Fibroblast of skin of back (primary cell): Measurements from ENCODE around the gene TMEM44.
"Not testable (repeated sequence)": the region's sequence is repeated elsewhere in the genome, so short reads cannot be mapped to it uniquely, and the experiment has no call there.

ENCODE experiments used
- DNase-seq: peaks from one replicate; pipeline ENCODE4 v3.0.0-alpha.2; 2013

The TMEM44 gene

DNA sequence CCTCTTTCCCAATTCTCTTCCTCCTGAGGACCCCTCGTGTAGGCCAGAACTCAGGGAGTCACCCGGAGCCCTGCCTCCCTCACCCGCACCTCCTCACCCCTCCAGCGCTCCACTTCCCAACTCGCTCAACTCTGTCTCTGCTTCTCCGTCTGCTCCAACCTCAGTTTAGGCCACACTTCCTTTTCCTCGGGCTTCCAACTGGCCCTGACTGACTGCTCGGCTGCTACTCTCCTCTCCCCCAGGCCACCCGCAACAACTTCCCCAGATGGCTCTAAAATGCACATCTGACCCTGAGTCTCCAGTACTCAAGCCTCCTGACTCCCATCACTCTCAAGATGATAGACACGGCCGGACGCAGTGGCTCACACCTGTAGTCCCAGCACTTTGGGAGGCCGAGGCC, 23.6 kb downstream of the TMEM44 start:
- no peak for DNase-seq

DNA sequence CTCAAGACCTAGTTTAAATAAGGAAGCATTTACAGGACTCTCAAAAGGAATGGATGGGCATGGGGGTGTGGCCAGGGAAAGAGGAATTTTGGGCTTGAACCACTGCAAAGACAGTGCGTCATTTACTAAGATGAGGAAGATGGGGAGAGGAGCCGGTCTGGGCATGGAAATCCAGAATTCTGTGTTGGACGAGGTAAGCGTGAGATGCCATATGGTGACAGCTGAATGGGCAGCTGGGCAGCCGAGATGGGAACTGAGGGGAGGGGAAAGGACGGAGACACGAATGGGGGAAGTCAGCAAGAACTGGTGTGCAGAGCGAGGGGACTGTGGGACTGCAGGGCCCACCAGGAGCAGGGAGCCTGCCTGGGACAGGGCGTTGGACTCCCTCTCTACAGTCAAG, 24.2 kb downstream of the TMEM44 start:
- no peak for DNase-seq

DNA sequence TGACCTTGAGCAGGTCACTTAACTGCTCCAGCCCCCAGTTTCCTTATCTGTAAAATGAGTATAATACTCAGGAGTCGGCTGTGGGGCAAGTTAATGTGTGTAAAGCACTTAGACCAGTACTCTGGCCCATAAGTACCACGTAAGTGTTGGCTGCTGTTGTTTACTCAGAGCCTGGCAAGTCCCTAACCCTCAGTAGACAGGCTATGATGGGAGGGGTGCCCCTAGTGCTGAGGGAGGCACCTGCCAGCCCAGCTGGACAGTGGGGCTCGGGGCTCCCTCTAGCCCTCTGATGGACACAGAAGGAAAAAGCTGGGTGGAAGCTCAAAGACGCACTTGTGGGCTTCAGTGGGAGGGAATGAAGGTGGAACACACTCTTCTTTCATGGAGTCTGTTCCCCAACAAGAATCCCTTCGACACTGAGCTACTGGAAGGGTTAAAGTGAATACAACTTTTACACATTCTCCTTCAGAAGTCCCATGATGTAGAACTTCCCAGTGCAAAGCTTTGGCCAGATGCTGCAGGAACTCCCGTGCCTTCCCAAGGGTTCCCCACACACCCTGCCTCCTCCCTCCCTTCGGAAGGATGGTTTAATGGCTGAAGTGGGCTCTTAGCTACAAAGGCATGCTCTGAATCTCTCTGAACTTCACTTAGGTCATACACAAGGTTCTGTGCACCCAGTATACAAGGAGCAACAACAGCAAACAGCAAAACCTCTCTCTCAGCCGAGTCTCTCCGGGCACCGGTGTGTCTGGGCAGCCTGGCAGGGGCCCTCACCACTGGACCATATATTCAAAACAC, 25.4 kb downstream of the TMEM44 start:
- DNase-seq: no peak

DNA sequence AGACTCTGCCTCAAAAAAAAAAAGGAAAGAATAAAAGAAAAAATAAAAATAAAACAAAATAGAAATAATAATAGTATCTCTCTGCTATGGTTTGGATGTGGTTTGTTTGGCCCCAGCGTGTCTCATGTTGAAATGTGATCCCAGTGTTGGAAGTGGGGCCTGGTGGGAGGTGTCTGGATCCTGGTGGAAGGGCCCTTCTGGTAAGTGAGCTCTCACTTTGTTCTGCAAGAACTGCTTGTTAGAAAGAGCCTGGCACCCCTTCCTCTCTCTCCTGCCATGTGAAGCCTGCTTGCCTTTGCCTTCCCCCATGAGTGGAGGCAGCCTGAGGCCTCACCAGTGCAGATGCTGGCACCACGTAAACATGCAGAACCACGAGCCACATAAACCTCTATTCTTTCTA, 26.3 kb downstream of the TMEM44 start:
- no peak for DNase-seq

DNA sequence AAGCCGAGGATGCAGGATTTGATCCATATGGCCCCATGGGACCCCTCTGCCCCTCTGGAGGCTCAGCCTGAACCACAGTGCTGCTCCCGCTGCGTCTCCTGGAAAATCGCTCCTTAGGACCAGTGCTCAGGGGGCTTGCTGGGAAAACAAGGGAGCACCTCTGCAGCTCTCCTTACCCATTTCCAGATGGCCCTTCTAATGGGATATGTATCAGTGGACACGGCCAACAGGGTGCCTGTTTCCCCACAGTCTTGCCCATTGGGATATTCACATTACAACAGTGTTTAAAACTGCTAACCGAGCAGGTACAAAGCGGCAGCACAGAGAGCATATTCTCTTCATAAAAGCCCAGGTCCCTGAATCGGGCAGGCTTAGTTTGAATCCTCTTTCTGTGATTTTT, 27.1 kb downstream of the TMEM44 start:
- DNase-seq: no peak

DNA sequence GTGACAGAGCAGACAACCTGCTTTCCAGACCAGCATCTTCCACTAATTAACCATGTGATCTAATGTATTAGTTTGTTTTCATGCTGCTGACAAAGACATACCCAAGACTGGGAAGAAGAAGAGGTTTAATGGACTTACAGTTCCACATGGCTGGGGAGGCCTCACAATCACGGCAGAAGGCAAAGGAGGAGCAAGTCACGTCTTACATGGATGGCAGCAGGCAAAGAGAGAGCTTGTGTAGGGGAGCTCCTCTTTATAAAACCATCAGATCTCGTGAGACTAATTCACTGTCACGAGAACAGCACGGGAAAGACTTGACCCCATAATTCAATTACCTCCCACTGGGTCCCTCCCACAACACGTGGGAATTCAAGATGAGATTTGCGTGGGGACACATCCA, 27.9 kb downstream of the TMEM44 start:
- not testable (repeated sequence) for DNase-seq

DNA sequence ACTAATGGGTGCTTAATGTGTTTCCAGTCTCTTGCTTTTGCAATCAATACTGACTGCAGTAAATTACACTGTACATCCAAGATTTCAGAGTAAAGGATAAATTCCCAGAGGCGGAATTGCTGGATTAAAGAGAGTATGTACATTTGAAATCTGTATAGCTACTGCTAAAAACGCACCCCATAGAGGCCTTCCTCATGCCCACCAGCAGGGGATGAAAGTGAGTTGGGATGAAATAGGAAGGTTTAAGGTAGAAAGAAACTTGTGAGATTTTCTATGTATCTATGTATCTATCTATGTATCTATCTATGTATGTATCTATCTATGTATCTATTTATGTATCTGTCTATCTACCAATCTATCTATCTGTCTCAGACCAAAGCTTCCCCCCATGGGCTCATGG, 28.4 kb downstream of the TMEM44 start:
- no peak for DNase-seq

DNA sequence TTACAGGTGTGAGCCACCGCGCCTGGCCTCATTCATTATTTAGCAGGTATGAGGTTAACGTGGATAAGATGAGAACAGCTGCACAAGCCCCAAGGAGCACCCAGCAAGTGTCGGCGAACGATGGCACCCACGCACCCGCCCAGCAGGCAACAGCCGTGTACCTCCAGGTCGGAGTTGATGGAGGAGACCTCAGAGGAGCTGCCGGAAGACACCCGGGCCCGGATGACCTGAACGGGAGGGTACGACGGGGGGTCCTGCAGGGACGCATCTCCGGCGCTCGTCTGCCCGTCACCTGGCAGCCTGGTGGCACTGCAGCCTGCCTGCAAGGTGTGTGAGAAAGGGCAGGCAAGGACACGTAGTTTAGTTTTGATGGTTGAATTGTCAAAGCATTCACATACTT, 29.1 kb downstream of the TMEM44 start:
- DNase-seq: no peak

DNA sequence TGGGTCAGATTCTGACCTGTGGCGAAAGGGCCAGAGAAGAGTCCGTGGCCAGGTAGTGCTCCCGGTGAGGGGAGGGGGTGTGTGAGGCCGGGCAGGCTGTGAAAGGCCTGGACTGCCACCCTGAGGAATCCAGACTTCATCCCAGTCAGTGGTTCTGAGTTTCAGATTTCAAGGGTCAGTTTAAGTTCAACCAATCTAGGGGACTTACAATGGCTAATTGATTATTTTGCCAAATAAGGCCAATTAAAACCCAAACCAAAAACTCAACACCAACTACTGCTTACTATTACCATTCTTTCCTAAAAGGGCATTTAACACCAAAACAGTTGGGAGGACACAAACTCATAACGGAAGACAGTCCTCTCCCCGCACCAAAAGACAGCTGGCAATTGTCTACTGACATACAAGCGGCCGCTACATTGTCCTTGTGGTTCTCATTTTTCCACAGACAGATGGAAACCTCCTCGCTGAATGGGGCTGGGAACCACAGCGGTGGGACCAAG, 30.5 kb downstream of the TMEM44 start:
- no peak for DNase-seq

DNA sequence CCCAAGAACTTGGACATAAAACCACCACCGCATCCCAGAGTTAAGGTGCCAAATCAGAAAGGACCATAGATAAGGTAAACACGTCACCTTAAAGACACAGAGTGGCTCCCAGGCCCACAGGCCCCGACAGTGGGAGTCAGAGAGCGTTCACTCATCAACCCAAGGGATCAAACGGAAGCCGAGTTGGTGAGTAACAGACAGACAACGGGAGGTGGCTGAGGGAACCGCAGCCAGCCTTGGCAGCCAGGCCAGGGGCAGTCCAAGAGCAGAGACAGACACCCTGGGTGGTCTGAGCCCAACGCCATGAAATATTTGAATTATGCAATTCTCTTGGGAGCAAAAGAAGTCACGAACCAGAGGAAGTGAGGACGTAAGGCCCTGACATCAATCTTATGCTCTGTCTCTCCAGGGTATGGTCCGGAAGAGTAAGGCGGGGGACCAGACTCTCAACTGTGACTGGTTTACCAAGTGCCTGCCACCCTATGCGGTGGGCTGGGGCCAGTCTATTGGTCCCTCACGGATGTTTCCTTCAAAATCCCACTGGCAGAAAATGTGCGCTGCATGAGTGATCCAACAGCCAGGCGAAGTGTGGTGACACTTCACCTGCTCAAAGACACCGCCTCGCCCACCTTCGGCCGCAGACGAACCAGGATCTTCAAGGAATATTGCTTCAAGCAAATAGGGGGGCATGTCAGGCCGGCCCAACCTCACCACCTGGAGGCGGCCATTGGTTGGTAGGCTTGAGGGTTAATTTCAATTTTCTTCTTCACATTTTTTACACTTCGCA, 34.3 kb downstream of the TMEM44 start:
- peak; percentile 99 for DNase-seq

DNA sequence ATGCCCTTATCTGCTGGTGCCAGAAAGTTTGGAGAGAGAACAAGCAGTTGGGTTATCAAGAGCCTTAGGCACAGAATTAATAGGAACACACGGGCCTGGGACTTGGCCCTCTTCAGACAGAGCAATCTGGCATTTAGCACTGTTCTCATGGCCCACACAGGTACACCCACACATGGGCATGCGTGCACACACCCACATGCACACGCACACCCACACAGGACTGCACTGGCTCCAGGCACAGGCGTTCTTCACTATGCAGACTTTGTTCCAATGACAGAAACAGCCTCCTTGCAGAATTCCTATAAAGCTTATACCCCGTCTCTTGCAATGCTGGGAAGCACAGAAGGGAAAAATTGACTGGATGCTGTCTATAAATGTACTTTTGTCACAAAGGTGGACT, 36.3 kb downstream of the TMEM44 start:
- no peak for DNase-seq

DNA sequence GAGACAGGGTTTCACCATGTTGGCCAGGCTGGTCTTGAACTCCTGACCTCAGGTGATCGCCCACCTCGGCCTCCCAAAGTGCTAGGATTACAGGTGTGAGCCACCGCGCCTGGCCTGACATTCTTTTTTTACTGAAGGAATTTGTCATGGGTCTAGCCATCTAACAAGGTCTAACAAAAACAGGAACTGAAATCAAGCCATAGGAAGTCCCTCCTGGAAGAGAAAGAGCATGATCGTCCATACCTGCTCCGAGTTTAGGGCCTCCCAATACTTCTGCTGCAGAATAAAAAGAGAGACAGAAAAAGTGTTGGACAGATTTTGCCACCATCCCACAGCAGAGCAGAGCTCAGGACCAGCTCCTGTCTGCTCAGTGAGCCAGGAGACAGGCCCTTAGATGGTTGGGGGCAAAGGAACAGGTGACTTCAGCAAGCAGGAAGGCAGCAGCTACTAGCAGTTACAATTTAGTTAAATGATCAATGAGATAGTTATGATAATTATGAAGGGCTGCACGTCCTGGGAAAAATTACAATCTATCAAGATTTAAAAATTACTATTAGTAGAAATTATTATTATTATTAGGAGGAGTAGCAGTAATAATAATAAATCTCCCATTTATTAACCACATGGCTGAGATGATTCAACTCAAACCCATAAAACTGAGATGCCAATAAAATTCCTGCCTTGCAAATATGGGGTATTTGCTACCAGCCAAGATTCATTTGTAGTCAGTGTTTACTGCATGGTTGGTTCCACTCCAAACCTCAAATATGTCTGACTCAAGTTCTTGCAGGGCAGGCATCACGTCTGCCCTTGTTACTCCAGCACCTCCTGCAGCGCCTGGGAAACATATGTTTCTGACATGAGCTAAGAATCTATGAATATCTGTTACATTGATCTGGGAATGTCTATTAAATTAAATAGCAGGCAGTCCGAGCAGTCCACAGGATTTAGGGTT, 40.1 kb downstream of the TMEM44 start:
- DNase-seq: peak; percentile 100

DNA sequence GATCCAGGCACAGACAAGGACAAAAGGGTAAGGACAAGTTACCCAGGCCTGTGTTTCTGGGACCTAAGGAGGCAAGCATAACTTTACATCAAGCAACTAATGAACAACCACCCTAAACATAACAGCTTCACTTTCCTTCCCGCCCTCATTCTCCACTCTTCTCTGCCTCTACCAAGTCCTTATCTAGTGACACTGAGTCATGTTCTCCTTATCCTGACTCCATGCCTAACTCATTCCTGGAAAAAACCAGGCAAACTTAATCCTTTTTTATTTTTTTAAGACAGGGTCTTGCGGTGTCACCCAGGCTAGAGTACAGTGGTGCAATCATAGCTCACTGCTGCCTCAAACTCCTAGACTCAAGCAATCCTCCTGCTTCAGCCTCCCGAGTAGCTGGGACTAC, 44.5 kb downstream of the TMEM44 start:
- peak; percentile 73 for DNase-seq

DNA sequence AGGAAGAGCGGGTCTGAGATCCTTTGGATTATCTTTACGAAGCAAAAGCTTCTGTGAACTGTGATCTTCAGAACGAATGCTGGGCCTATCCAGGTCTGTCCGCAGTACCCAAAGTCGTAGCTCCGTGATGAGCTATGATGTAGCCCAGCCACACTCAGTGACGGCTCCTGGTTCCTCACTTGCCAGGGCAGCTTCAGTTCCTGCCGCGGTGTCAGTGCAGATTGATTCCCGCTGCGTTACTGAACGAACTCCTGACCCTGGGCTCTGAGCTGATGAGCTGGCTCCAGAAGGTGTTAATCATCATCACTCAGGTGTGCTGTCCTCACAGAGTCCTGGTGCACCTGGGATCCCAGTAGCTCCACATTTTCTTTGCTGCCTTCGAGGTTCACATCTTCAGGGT, 45.0 kb downstream of the TMEM44 start:
- DNase-seq: no peak

DNA sequence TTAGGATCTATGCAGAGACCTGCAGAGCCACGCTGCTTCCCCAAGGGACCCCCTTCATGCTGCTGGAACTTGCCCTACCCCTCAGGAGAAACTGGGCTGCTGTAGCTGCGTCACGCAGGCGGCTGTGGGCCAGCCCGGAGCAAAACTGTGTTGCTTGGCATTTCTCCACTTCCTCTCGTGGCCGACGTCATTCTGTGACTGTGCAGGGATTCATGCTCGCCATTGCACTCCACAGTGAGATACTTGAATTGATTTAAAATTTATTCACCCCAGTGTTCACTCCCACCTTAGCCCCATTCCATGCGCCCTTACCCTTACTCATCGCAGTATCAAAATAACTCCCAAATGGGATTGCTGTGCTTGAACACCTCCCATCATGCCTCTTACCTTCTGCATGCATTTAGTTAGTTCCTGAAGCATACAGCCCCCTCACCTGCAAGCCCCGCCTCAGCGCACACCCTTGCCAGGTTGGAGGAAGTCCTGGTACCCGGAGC, 45.7 kb downstream of the TMEM44 start:
- peak; percentile 38 for DNase-seq

DNA sequence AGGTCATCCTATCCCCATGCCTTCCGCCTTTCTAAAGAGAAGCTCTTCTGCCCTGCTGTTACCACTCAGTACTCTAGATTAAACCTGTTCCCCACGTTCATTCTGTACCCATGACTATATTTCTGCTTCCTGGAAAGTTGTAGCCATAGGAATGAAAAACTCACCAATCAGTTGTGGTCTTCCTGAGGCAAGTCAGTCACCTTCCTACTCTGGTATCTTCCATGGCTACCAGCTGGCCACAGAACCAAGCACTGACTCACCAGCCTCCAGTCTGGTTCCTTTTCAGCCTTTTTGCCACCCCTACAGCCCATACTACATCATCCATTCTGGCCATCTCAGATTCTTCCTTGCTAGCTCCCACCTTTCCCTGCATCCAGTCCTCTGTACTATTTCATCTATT, 46.4 kb downstream of the TMEM44 start:
- DNase-seq: peak; percentile 71

DNA sequence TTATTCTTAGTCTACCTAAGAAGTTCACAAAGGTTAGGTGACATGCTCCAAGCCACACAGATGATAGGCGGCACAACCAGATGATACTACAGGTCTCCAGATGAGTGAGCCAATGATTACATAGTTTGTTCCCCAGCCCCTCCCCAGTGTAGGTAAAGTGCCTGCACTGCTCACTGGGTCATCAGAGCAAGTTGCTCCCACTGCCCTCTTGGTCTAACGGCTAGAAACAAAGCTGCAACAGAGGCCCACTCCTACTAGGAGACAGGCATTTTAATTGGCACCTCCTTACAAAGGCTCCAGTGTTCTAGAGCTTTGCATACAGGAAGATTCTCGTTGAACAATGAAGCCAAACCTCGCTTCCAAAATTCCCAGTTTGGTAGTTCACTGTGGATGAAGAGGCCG, 47.3 kb downstream of the TMEM44 start:
- no peak for DNase-seq

DNA sequence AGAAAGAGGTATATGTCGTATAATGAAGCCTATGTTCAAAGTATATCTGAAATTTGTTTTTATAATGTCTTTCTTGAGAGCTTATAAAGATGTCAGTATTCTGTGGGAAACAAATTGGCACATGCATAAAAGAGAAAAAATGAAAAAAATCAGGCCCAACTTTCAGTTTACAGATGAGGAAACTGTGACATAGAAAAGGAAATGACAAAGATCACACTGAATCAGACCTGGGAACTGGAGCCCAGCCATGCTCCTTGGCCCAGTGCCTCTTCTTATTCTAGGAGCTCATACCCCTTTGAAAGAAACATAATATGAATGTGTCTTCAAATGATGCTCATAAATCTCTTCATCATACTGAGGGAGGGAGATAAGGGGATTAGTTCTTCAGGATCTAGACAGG, 48.4 kb downstream of the TMEM44 start:
- peak; percentile 49 for DNase-seq

DNA sequence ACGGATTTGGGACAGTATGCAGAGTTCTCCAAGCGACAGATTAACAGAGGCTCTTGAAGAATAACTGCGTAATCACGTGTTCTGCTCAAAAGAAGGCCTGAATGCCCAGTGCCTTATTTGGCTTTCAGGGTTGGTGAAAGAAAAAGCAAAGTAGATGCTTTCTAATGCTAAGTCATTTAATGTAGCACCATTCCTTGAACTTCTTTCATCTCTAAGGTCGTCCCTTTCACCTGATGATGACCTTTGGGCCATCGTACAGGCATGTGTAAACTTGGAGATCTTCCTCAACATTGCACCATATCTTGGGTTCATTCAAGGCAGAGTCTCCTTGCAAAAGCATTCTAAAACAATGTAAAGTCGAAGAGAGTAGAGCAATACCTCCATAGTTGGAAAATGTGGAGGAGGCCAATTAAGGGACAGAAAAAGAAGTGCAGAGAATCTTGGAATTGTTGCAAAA, 48.9 kb downstream of the TMEM44 start:
- no peak for DNase-seq

DNA sequence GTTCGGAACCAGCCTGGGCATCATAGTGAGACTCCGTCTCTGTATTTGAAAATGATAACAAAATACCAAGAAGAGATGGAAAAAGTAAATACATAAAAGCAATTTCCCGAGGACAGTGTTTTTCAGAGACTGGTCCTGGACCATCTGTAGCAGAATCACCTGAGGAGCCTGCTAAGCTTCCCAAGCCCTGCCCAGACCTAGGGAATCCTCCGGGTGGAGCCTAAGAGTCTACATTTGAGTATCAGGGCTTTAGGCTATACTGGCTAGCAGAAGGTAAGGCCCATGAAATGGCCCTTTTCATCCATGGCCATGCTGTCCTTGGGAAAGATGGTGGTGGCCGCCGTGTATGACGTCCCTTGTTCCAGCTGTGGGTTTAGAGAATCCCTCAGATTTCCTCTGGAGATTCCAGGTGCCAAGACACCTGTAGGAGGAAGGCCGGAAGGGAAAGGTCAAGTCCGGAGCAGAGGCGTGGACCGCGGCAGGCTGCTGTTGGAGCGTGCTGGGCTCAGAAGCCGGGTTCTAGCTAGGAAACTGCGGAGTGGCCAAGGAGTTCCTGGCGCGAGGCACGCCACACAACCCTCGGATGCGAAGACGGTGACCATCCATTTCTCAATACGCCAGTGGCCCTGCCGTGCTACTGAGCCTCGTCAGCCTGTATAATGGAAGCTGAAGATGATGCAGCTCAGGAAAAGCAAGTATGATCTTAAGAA, 50.9 kb downstream of the TMEM44 start:
- DNase-seq: no peak

DNA sequence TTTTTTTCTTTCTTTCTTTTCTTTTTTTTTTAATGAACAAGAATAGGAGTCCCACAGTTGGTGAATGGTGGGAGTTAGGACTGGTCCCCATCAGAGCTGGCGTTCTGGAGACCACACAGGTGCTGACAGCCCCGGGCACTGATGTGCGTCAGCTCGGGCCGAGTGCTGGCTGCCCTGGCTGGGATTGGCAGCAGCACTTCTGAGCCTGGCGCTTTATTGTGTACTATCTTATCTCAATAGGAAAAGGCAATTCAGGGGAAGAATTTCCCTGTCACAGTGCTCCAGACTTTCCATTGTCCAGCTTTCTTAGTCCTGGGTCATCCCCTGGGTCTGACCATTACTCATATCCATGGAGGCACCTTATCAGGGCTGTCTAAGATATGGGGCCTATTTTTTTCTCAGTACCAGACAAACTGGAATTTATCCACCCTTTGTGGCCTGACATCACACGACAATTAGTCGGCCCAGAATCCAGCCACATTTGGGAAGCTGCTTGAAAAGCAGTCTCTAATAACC, 54.1 kb downstream of the TMEM44 start:
- DNase-seq: peak; percentile 66
